ENCODE results near the gene ZNRF2. TPM values are rescaled to one million over a fixed set of nuclear protein-coding genes. Genes with fewer than 3 reads are reported as not detected.

ZNRF2 gene
- polyA plus RNA-seq, 1 of the 3 experiments (the other 2 are of a cell fraction): 4.0 TPM

DNA sequence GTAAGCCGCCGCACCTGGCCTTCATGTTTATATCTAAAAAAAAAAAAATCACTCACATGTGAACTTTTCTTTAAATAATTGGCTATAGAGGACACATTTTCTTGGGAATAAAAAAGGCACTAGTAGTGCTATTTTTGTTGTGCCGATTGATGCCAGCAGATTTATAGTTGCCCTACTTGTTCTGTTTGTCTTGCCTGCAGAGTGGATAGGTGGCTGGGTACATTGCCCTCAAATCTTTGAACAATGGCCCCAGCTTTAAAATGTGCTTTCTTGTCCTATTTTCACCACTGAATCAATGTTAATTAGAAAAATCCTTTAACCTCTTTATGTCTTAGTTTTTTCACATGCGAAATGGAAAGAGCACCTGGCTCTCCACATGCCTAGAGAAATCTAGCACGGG, 30.1 kb upstream of the ZNRF2 start:
- H3K9ac ChIP-seq: no peak overlapping the region
- H4K20me1 ChIP-seq (ENCODE audit: insufficient read depth): no peaks in the 10 kb centered on the region
- peaks cover 0 to 9% of the 10 kb centered on the region in 2 experiments; a peak in 1 of 4 replicates for H3K4me1 ChIP-seq (ENCODE audit: control insufficient read depth in 1 of 2, insufficient read depth in 2 of 2, low read depth in 1 of 2, low read length in 1 of 2)
- no peaks in the 10 kb centered on the region for H3K27me3 ChIP-seq (ENCODE audit: insufficient read depth)
- no peaks in the 10 kb centered on the region for H3F3A ChIP-seq (replicated peaks; ENCODE audit: insufficient read depth)
- H2AFZ ChIP-seq (ENCODE audit: low read depth): no peak overlapping the region
- POLR2A ChIA-PET: no interaction called here
- no peak overlapping the region for H3K4me2 ChIP-seq
- no peaks in the 10 kb centered on the region for H3K36me3 ChIP-seq (replicated peaks in 1 of 2; ENCODE audit: control insufficient read depth in 1 of 2, insufficient read depth in 2 of 2, low read length in 1 of 2)
- 74% methylated on average over 5 of the region's 5 CpGs for WGBS (ENCODE audit: low lambda C conversion rate)
- no peaks in the 10 kb centered on the region for H3K9me3 ChIP-seq
- no peak for DNase-seq
- H3K79me2 ChIP-seq (ENCODE audit: insufficient read depth): no peaks in the 10 kb centered on the region
- TF ChIP-seq EZH2phosphoT487 (IDR thresholded peaks at IDR 0.05; ENCODE audit: borderline replicate concordance, low read depth) (no peak), MXI1 (IDR thresholded peaks at IDR 0.05; ENCODE audit: low read depth, low read length) (no peak), TAF1 (IDR thresholded peaks at IDR 0.05; ENCODE audit: borderline replicate concordance, low read depth, low read length) (no peak), CHD2 (IDR thresholded peaks at IDR 0.05; ENCODE audit: low read length, partially characterized antibody) (no peak), SMC3 (IDR thresholded peaks at IDR 0.05; ENCODE audit: low read depth, low read length) (no peak), NRF1 (IDR thresholded peaks at IDR 0.05; ENCODE audit: low read depth, low read length) (no peak), GATA2 (CRISPR knock-in tag; IDR thresholded peaks at IDR 0.05) (no peak), FOXM1 (IDR thresholded peaks at IDR 0.05; ENCODE audit: low read depth) (no peak), RFX5 (IDR thresholded peaks at IDR 0.05; ENCODE audit: low read length) (no peak), NFIC (IDR thresholded peaks at IDR 0.05; ENCODE audit: borderline replicate concordance) (no peak), FOSL2 (IDR thresholded peaks at IDR 0.05; ENCODE audit: borderline replicate concordance, low read depth) (no peak), FOXJ3 (CRISPR knock-in tag; IDR thresholded peaks at IDR 0.05) (no peak)
- TF ChIP-seq, protein P1, sequence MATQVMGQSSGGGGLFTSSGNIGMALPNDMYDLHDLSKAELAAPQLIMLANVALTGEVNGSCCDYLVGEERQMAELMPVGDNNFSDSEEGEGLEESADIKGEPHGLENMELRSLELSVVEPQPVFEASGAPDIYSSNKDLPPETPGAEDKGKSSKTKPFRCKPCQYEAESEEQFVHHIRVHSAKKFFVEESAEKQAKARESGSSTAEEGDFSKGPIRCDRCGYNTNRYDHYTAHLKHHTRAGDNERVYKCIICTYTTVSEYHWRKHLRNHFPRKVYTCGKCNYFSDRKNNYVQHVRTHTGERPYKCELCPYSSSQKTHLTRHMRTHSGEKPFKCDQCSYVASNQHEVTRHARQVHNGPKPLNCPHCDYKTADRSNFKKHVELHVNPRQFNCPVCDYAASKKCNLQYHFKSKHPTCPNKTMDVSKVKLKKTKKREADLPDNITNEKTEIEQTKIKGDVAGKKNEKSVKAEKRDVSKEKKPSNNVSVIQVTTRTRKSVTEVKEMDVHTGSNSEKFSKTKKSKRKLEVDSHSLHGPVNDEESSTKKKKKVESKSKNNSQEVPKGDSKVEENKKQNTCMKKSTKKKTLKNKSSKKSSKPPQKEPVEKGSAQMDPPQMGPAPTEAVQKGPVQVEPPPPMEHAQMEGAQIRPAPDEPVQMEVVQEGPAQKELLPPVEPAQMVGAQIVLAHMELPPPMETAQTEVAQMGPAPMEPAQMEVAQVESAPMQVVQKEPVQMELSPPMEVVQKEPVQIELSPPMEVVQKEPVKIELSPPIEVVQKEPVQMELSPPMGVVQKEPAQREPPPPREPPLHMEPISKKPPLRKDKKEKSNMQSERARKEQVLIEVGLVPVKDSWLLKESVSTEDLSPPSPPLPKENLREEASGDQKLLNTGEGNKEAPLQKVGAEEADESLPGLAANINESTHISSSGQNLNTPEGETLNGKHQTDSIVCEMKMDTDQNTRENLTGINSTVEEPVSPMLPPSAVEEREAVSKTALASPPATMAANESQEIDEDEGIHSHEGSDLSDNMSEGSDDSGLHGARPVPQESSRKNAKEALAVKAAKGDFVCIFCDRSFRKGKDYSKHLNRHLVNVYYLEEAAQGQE (IDR thresholded peaks at IDR 0.05; ENCODE audit: low read depth, low read length): no peak
- TF ChIP-seq, protein P2, sequence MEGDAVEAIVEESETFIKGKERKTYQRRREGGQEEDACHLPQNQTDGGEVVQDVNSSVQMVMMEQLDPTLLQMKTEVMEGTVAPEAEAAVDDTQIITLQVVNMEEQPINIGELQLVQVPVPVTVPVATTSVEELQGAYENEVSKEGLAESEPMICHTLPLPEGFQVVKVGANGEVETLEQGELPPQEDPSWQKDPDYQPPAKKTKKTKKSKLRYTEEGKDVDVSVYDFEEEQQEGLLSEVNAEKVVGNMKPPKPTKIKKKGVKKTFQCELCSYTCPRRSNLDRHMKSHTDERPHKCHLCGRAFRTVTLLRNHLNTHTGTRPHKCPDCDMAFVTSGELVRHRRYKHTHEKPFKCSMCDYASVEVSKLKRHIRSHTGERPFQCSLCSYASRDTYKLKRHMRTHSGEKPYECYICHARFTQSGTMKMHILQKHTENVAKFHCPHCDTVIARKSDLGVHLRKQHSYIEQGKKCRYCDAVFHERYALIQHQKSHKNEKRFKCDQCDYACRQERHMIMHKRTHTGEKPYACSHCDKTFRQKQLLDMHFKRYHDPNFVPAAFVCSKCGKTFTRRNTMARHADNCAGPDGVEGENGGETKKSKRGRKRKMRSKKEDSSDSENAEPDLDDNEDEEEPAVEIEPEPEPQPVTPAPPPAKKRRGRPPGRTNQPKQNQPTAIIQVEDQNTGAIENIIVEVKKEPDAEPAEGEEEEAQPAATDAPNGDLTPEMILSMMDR (IDR thresholded peaks at IDR 0.05): no peak
- H3K4me3 ChIP-seq (ENCODE audit: low read depth in 2 of 2, low read length in 1 of 2): no peak overlapping the region
- no peak overlapping the region for H3K27ac ChIP-seq (ENCODE audit: low read depth in 2 of 2, low read length in 1 of 2)
- no peaks in the 10 kb centered on the region for H3K9me2 ChIP-seq
- CTCF ChIA-PET: interaction anchor here (1.3 to 1.5 kb wide), 2 partner anchors 20 to 22 kb away, joined by 4 read pairs; no protein-coding TSS in a partner anchor
